Fibroblast of mammary gland (primary cell): ENCODE measurements around the gene LPP.

Experiments used
- DNase-seq: peaks from one replicate; pipeline ENCODE4 v3.0.0-alpha.2; 2010; ENCODE audit warnings: low read depth
- H3K4me3 ChIP-seq: 2 replicates; pipeline ENCODE4 v1.5.1; 2011; ENCODE audit warnings: low read depth, mild to moderate bottlenecking, low read length, moderate library complexity; ENCODE audit not compliant: control insufficient read depth
- TF ChIP-seq, protein P1 (sequence below): conservative IDR thresholded peaks from 2 replicates; pipeline ENCODE4 v1.5.1; 2011; ENCODE audit warnings: low read depth, low read length, inconsistent platforms; ENCODE audit not compliant: control insufficient read depth, insufficient read depth

LPP gene

GRCh38 chr3:188339410-188340295 is 185.7 kb downstream of the LPP start:
- TF ChIP-seq, protein P1, sequence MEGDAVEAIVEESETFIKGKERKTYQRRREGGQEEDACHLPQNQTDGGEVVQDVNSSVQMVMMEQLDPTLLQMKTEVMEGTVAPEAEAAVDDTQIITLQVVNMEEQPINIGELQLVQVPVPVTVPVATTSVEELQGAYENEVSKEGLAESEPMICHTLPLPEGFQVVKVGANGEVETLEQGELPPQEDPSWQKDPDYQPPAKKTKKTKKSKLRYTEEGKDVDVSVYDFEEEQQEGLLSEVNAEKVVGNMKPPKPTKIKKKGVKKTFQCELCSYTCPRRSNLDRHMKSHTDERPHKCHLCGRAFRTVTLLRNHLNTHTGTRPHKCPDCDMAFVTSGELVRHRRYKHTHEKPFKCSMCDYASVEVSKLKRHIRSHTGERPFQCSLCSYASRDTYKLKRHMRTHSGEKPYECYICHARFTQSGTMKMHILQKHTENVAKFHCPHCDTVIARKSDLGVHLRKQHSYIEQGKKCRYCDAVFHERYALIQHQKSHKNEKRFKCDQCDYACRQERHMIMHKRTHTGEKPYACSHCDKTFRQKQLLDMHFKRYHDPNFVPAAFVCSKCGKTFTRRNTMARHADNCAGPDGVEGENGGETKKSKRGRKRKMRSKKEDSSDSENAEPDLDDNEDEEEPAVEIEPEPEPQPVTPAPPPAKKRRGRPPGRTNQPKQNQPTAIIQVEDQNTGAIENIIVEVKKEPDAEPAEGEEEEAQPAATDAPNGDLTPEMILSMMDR = no peak
- no peak overlapping the region for H3K4me3 ChIP-seq
- no peak for DNase-seq

- H3K4me3 ChIP-seq = no peak overlapping the region
- TF ChIP-seq, protein P1 = no peak
- DNase-seq = no peak
Observed at GRCh38 chr3:188341501-188341900, 187.5 kb downstream of the LPP start.

- H3K4me3 ChIP-seq = no peak overlapping the region
- TF ChIP-seq, protein P1 = no peak
- no peak for DNase-seq
Observed at GRCh38 chr3:188342991-188343732, 189.2 kb downstream of the LPP start.

DNA sequence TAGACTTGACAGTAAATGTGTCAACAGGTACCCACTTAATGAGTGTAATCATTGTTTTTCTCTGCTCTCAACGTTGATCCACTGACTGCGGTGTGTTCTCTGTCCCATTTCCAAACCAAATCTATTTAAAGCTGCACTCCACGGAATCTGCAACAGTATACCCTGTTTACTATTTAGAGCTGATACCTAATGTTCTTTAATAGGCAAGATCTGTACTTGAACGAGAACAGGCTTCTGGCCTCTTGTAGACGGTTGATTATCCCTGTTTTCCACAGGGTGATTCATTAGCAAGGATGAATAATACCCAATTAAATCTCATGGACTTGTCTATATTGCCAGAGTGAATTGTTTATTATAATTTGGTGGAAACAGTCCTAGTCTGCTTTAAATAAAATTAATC is 189.9 kb downstream of the LPP start:
- no peak for DNase-seq
- TF ChIP-seq, protein P1 = no peak
- no peak overlapping the region for H3K4me3 ChIP-seq

- TF ChIP-seq, protein P1 = no peak
- H3K4me3 ChIP-seq = no peak overlapping the region
- peak; percentile 27 for DNase-seq
Observed at GRCh38 chr3:188345223-188345622, 191.3 kb downstream of the LPP start.

DNA sequence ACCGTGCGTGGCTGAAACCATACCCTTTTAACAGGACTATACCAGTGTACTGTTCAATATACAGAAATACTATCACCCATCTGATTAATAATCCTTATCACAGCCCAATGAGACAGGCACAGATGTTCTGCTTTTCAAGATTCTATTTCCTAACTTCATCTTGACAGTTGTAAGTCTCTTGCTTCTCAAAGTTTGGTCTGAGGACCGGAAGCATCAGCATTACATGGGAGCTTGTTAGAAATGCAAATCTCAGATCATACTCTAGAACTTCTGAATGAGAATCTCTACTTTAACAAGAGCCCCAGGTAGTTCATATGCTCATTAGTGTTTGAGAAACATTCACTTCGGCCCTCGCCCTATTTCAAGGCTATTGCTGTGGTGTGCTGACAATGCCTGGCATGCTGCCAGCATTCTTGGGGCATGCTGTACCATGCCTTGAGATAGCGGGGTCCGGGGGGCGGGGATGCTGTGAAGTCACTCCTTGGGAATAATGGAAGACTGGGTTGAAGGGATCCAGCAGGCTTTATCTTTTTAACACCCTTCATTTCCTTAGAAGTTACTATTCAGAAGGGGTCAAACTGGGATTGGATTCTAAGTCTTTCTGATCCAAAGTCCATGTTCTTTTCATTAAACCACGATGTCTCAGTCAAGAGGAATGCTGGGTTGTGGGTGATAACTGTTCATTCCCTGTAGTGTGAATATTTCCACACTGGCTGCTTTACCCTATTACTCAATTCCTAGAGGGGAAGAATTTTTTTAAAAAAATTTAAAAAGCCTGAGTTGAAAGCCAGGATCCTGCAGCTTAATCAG is 194.7 kb downstream of the LPP start:
- TF ChIP-seq, protein P1 = no peak
- H3K4me3 ChIP-seq = no peak overlapping the region
- peak; percentile 94 for DNase-seq
